ENCODE results near the gene MTMR6. TPM values are rescaled to one million over a fixed set of nuclear protein-coding genes. Genes with fewer than 3 reads are reported as not detected.
"Not testable (repeated sequence)": the region's sequence is repeated elsewhere in the genome, so short reads cannot be mapped to it uniquely, and the experiment has no call there.

The MTMR6 gene
- polyA plus RNA-seq, 1 of the 3 experiments (the other 2 are of a cell fraction): 4.8 TPM

DNA sequence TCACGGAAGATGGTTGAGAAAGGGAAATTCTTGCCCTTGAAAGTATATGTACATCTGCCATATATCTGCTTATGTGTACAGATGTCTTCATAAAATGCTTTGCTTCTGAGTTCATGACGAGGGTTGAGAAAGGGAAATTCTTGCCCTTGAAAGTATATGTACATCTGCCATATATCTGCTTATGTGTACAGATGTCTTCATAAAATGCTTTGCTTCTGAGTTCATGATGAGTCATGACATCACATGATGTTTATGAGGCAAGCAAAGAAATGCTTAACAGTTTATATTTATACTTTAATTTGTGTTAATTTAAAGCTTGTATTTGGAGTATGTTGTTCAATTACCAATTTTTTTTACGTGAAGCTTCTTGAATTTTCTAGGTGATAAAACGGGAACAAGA, 31.7 kb upstream of the MTMR6 start:
- Histone ChIP-seq H3K27ac (ENCODE audit: low read depth in 2 of 2, low read length in 1 of 2) (peak overlapping the region in 1 of 2 experiments; percentile 24; a peak in 1 of 4 replicates), H3K36me3 (replicated peaks in 1 of 2; ENCODE audit: control insufficient read depth in 1 of 2, insufficient read depth in 2 of 2, low read length in 1 of 2) (peaks cover 77 to 83% of the 10 kb centered on the region in 2 experiments), H3K79me2 (ENCODE audit: insufficient read depth) (peaks cover 33% of the 10 kb centered on the region)
- TF ChIP-seq JUND (IDR thresholded peaks at IDR 0.05): peak; percentile 15; the same call in 1 of the 2 replicates
- peak; percentile 25; the same call in 1 of the 2 replicates for TF ChIP-seq FOSL2 (IDR thresholded peaks at IDR 0.05; ENCODE audit: borderline replicate concordance, low read depth)
- H3K9ac ChIP-seq; H3K27me3 ChIP-seq (ENCODE audit: insufficient read depth); H3F3A ChIP-seq (replicated peaks; ENCODE audit: insufficient read depth); H2AFZ ChIP-seq (ENCODE audit: low read depth); DNase-seq; H4K20me1 ChIP-seq (ENCODE audit: insufficient read depth); H3K4me2 ChIP-seq; H3K9me2 ChIP-seq; H3K4me3 ChIP-seq (ENCODE audit: low read depth in 2 of 2, low read length in 1 of 2); POLR2A ChIA-PET; H3K4me1 ChIP-seq (ENCODE audit: control insufficient read depth in 1 of 2, insufficient read depth in 2 of 2, low read depth in 1 of 2, low read length in 1 of 2); H3K9me3 ChIP-seq: not testable (repeated sequence)
- CTCF ChIA-PET: interaction anchor here (1.8 kb wide), 1 partner anchor 31 kb away, joined by 5 read pairs; the partner anchor contains the start of gene MTMR6
- whole genome bisulfite sequencing (ENCODE audit: low lambda C conversion rate): 78% methylated on average over 4 of the region's 4 CpGs

DNA sequence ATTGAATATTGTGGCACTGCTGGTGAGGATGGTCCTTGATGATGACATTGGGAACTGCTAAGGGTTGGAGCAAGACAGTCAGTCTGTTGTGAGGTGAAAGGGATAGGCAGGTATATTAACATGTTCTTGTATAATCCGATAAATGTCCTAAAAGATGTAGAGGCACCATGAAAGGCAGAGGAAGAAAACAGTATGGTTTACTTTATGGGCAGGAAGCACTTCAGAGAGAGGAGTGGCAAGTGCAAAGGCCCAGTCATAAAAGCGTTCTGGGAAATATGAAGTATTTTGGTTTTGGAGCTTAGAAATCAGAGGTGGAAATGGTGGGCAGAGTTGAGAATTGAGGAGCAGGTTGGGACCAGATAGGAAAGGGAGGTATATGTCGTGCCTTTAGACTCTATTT, 23.6 kb upstream of the MTMR6 start:
- no peak overlapping the region for H3K27ac ChIP-seq (ENCODE audit: low read depth in 2 of 2, low read length in 1 of 2)
- no peak overlapping the region for H3K9ac ChIP-seq
- no peaks in the 10 kb centered on the region for H4K20me1 ChIP-seq (ENCODE audit: insufficient read depth)
- 95% methylated on average over 3 of the region's 3 CpGs for WGBS (ENCODE audit: low lambda C conversion rate)
- no peak overlapping the region for H3K4me2 ChIP-seq
- H3K79me2 ChIP-seq (ENCODE audit: insufficient read depth): peaks cover 58% of the 10 kb centered on the region
- no peak overlapping the region for H2AFZ ChIP-seq (ENCODE audit: low read depth)
- TF ChIP-seq SIN3A (IDR thresholded peaks at IDR 0.05; ENCODE audit: borderline replicate concordance, low read depth, low read length) (no peak), JUND (IDR thresholded peaks at IDR 0.05) (no peak), FOXJ3 (CRISPR knock-in tag; IDR thresholded peaks at IDR 0.05) (no peak), TCF12 (IDR thresholded peaks at IDR 0.05) (no peak), RAD21 (IDR thresholded peaks at IDR 0.05; ENCODE audit: low read length) (no peak)
- TF ChIP-seq, protein P1, sequence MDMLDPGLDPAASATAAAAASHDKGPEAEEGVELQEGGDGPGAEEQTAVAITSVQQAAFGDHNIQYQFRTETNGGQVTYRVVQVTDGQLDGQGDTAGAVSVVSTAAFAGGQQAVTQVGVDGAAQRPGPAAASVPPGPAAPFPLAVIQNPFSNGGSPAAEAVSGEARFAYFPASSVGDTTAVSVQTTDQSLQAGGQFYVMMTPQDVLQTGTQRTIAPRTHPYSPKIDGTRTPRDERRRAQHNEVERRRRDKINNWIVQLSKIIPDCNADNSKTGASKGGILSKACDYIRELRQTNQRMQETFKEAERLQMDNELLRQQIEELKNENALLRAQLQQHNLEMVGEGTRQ (IDR thresholded peaks at IDR 0.05; ENCODE audit: borderline replicate concordance, low read depth, low read length): no peak
- TF ChIP-seq, protein P2, sequence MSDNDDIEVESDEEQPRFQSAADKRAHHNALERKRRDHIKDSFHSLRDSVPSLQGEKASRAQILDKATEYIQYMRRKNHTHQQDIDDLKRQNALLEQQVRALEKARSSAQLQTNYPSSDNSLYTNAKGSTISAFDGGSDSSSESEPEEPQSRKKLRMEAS (IDR thresholded peaks at IDR 0.05; ENCODE audit: low read depth): no peak
- TF ChIP-seq, protein P3, sequence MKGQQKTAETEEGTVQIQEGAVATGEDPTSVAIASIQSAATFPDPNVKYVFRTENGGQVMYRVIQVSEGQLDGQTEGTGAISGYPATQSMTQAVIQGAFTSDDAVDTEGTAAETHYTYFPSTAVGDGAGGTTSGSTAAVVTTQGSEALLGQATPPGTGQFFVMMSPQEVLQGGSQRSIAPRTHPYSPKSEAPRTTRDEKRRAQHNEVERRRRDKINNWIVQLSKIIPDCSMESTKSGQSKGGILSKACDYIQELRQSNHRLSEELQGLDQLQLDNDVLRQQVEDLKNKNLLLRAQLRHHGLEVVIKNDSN (IDR thresholded peaks at IDR 0.05; ENCODE audit: borderline replicate concordance, low read depth): no peak
- TF ChIP-seq, protein P4, sequence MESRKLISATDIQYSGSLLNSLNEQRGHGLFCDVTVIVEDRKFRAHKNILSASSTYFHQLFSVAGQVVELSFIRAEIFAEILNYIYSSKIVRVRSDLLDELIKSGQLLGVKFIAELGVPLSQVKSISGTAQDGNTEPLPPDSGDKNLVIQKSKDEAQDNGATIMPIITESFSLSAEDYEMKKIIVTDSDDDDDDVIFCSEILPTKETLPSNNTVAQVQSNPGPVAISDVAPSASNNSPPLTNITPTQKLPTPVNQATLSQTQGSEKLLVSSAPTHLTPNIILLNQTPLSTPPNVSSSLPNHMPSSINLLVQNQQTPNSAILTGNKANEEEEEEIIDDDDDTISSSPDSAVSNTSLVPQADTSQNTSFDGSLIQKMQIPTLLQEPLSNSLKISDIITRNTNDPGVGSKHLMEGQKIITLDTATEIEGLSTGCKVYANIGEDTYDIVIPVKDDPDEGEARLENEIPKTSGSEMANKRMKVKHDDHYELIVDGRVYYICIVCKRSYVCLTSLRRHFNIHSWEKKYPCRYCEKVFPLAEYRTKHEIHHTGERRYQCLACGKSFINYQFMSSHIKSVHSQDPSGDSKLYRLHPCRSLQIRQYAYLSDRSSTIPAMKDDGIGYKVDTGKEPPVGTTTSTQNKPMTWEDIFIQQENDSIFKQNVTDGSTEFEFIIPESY (IDR thresholded peaks at IDR 0.05; ENCODE audit: borderline replicate concordance, low read depth): no peak
- TF ChIP-seq, protein P5, sequence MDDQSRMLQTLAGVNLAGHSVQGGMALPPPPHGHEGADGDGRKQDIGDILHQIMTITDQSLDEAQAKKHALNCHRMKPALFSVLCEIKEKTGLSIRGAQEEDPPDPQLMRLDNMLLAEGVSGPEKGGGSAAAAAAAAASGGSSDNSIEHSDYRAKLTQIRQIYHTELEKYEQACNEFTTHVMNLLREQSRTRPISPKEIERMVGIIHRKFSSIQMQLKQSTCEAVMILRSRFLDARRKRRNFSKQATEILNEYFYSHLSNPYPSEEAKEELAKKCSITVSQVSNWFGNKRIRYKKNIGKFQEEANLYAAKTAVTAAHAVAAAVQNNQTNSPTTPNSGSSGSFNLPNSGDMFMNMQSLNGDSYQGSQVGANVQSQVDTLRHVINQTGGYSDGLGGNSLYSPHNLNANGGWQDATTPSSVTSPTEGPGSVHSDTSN (IDR thresholded peaks at IDR 0.05): no peak
- H3K36me3 ChIP-seq (replicated peaks in 1 of 2; ENCODE audit: control insufficient read depth in 1 of 2, insufficient read depth in 2 of 2, low read length in 1 of 2): peaks cover 52 to 67% of the 10 kb centered on the region in 2 experiments
- no peaks in the 10 kb centered on the region for H3K27me3 ChIP-seq (ENCODE audit: insufficient read depth)
- ChIA-PET POLR2A (no interaction called here), CTCF (no interaction called here)
- H3F3A ChIP-seq (replicated peaks; ENCODE audit: insufficient read depth): no peaks in the 10 kb centered on the region
- DNase-seq: no peak
- no peaks in the 10 kb centered on the region for H3K9me2 ChIP-seq
- no peak overlapping the region for H3K4me3 ChIP-seq (ENCODE audit: low read depth in 2 of 2, low read length in 1 of 2)
- no peaks in the 10 kb centered on the region for H3K9me3 ChIP-seq
- H3K4me1 ChIP-seq (ENCODE audit: control insufficient read depth in 1 of 2, insufficient read depth in 2 of 2, low read depth in 1 of 2, low read length in 1 of 2): no peaks in the 10 kb centered on the region

All from SK-N-SH (cell line).